Esophagus squamous epithelium (tissue), 4 donors: ENCODE measurements around the gene THADA.

Experiments used
- CTCF ChIP-seq, 6 experiments: fragments of 450-650 bp in 4 of 6; fragments of 200-600 bp in 2 of 6; sonication (generic) in 2 of 6; IDR thresholded peaks; one replicate each; pipeline ENCODE4 v1.5.1; 2016 to 2019; ENCODE audit warnings: antibody characterized with exemption in 6 of 6, mild to moderate bottlenecking in 4 of 6, moderate library complexity in 4 of 6
- POLR2A ChIP-seq, 4 donors: fragments of 450-650 bp; IDR thresholded peaks; one replicate each; pipeline ENCODE4 v1.6.1; 2017; ENCODE audit warnings: antibody characterized with exemption in 4 of 4, mild to moderate bottlenecking in 4 of 4, moderate library complexity in 3 of 4

- TF ChIP-seq CTCF (IDR thresholded peaks at IDR 0.05) (no peak), POLR2A (IDR thresholded peaks at IDR 0.05) (no peak)
Observed at GRCh38 chr2:43634604-43635306, 38.9 kb upstream of the THADA start.
